CD8-positive, alpha-beta memory T cell (primary cell): Measurements from ENCODE around the gene SCML1. TPM values are rescaled to one million over a fixed set of nuclear protein-coding genes. Genes with fewer than 3 reads are reported as not detected.

ENCODE experiments used
- CTCF ChIA-PET: fragments of 350-600 bp; sonication (Branson Sonifier 250); formaldehyde crosslinking; loops from one replicate; lab custom pipeline; 2021; ENCODE audit warnings: antibody characterized with exemption; lab: Charles Lee
- POLR2A ChIA-PET: fragments of 350-600 bp; sonication (Branson Sonifier 250); formaldehyde crosslinking; loops from one replicate; lab custom pipeline; 2021; ENCODE audit warnings: antibody characterized with exemption; lab: Charles Lee
- DNase-seq, 5 donors: peaks; one replicate each; pipeline versions ENCODE4 v3.0.0 to v3.0.0-alpha.2; 2020 to 2022; ENCODE audit warnings: mixed read lengths in 1 of 5
- H3K27ac ChIP-seq: one replicate; pipeline ENCODE4 v1.7.0; 2013; ENCODE audit warnings: low read depth, mild to moderate bottlenecking, low read length, moderate library complexity
- H3K27me3 ChIP-seq: 2 replicates; pipeline ENCODE4 v1.7.0; 2013; ENCODE audit warnings: low read length, mild to moderate bottlenecking; ENCODE audit not compliant: insufficient read depth, poor library complexity, severe bottlenecking
- H3K36me3 ChIP-seq: 2 replicates; pipeline ENCODE4 v1.7.0; 2013; ENCODE audit warnings: mild to moderate bottlenecking, low read length, moderate library complexity; ENCODE audit not compliant: insufficient read depth
- H3K4me1 ChIP-seq: 2 replicates; pipeline ENCODE4 v1.7.0; 2013; ENCODE audit warnings: mild to moderate bottlenecking, low read length, moderate library complexity; ENCODE audit not compliant: insufficient read depth
- H3K4me3 ChIP-seq: 2 replicates; pipeline ENCODE4 v1.7.0; 2013; ENCODE audit warnings: mild to moderate bottlenecking, low read length
- H3K9me3 ChIP-seq: 2 replicates; pipeline ENCODE4 v1.7.0; 2013; ENCODE audit warnings: mild to moderate bottlenecking, low read length
- H3K27ac Mint-ChIP-seq, 8 donors: one replicate each; pipeline ENCODE4 v1.8.0; 2020 to 2021; ENCODE audit warnings: mixed read lengths in 8 of 8, mild to moderate bottlenecking in 6 of 8, inconsistent platforms in 3 of 8, moderate library complexity in 3 of 8
- H3K27me3 Mint-ChIP-seq, 2 donors: one replicate each; pipeline ENCODE4 v1.8.0; 2020 to 2021; ENCODE audit warnings: mixed read lengths in 2 of 2, mild to moderate bottlenecking in 1 of 2, moderate library complexity in 1 of 2
- H3K36me3 Mint-ChIP-seq, 3 donors: one replicate each; pipeline ENCODE4 v1.8.0; 2020 to 2021; ENCODE audit warnings: mixed read lengths in 3 of 3, inconsistent platforms in 1 of 3, mild to moderate bottlenecking in 1 of 3
- H3K4me1 Mint-ChIP-seq, 3 donors: one replicate each; pipeline ENCODE4 v1.8.0; 2020 to 2021; ENCODE audit warnings: mixed read lengths in 3 of 3, inconsistent platforms in 1 of 3, mild to moderate bottlenecking in 1 of 3
- H3K4me3 Mint-ChIP-seq, 7 donors: one replicate each; pipeline ENCODE4 v1.8.0; 2020 to 2021; ENCODE audit warnings: mixed read lengths in 7 of 7, mild to moderate bottlenecking in 6 of 7, moderate library complexity in 4 of 7, inconsistent platforms in 2 of 7
- H3K9me3 Mint-ChIP-seq, 5 donors: one replicate each; pipeline ENCODE4 v1.8.0; 2020 to 2022; ENCODE audit warnings: mixed read lengths in 5 of 5, mild to moderate bottlenecking in 3 of 5, moderate library complexity in 2 of 5, inconsistent platforms in 1 of 5
- polyA plus RNA-seq: library from polyadenylated mRNA; unstranded; fragments of 300-500 nt; fragmentation: Illumina TruSeq; gene quantifications from one replicate; pipeline ENCODE4 v1.2.3, GENCODE V29; 2021
- total RNA-seq, 2 experiments: library from RNA; stranded (reverse); gene quantifications; one replicate each; pipeline ENCODE4 v1.2.3, GENCODE V29; 2021

The SCML1 gene
- total and polyA plus RNA-seq, 3 experiments from 2014 or later = 0.67 to 1.2 (median 1.1) TPM

DNA sequence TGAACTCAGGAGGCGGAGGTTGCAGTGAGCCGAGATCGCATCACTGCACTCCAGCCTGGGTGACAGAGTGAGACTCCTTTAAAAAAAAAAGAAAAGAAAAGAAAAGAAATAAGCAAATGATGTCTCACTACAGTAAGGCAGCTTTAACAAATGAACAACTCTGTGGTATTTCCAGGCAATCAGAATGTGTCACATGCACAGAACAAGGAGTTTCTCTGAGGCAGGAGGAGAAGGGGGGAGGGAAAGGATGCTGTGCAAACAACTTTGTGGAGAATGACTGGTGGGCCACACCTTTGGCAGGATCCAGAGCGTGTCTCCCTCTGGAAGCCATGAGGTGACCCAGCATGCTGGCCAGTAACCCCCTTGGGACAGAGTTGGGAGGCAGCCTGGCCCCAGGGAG, 66.2 kb downstream of the SCML1 start:
- Mint-ChIP-seq H3K4me3 (no peak overlapping the region), H3K4me1 (no peaks in the 10 kb centered on the region), H3K27me3 (peaks cover 0 to 4% of the 10 kb centered on the region in 2 donors), H3K27ac (no peak overlapping the region), H3K36me3 (no peaks in the 10 kb centered on the region), H3K9me3 (no peaks in the 10 kb centered on the region)
- POLR2A ChIA-PET = no interaction called here
- H3K4me1 ChIP-seq = no peaks in the 10 kb centered on the region
- no peak for DNase-seq
- CTCF ChIA-PET = no interaction called here
- H3K4me3 ChIP-seq = no peak overlapping the region
- H3K27ac ChIP-seq = no peak overlapping the region
- no peaks in the 10 kb centered on the region for H3K9me3 ChIP-seq
- H3K27me3 ChIP-seq = no peaks in the 10 kb centered on the region
- no peaks in the 10 kb centered on the region for H3K36me3 ChIP-seq

Other genes with a start within 250 kb of the SCML1 start
- gene RAI2, start 123.8 kb downstream of the SCML1 start, total RNA-seq = under 1 TPM; 0.55 to 0.64 TPM
- gene RAI2, start 123.8 kb downstream of the SCML1 start, polyA plus RNA-seq = 0.32 TPM